Measurements from ENCODE around the gene KCNQ5. TPM values are rescaled to one million over a fixed set of nuclear protein-coding genes. Genes with fewer than 3 reads are reported as not detected.
"Not testable (repeated sequence)": the region's sequence is repeated elsewhere in the genome, so short reads cannot be mapped to it uniquely, and the experiment has no call there.

KCNQ5 gene
- total RNA-seq, 2 donors from 2014 or later, result 1.3 to 8.5 TPM

DNA sequence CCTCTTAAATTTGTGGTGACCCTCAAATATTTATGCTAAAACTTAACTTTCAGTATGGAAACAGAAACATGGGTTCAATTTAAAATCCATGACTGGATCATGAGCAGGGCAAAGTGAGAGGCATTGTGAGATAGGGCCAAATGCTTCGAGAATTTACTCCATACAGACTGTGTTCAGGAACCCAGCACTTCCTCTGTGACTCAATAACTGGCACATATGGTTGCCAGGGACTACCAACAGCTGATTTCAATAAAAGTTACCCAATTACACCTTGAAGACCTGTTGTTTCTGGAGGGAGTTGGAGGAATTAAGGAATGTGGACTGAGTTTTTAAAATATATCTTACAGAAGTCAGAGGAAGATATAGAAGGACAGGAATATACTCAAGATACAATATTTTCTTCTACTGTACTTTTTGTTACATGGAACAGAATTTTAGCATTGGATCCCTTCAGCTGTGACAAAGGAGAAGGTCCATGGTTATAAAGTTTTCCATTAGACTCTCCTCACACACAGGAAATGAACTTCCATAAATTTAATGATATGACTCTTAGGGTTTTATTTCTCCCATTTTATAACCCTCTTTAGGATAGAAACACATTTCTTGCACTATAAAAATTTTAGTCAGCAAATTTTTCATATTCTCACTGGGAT lies 344.9 kb downstream of the KCNQ5 start:
- Mint-ChIP-seq H3K27me3 (no peaks in the 10 kb centered on the region), H3K4me3 (no peak overlapping the region), H3K9me3 (no peaks in the 10 kb centered on the region), H3K4me1 (no peaks in the 10 kb centered on the region), H3K27ac (no peak overlapping the region), H3K36me3 (ENCODE audit: low read depth) (no peaks in the 10 kb centered on the region)
- ATAC-seq (replicated peaks), result no peak

GRCh38 chr6:72967329-72967728 lies 345.5 kb downstream of the KCNQ5 start:
- no peak for ATAC-seq (replicated peaks)
- Mint-ChIP-seq H3K9me3 (no peaks in the 10 kb centered on the region), H3K36me3 (ENCODE audit: low read depth) (no peaks in the 10 kb centered on the region), H3K27me3 (no peaks in the 10 kb centered on the region), H3K27ac (no peak overlapping the region), H3K4me1 (no peaks in the 10 kb centered on the region), H3K4me3 (no peak overlapping the region)

- no peak for ATAC-seq (replicated peaks)
- no peak overlapping the region for H3K4me3 Mint-ChIP-seq
- no peak overlapping the region for H3K27ac Mint-ChIP-seq
- H3K9me3 Mint-ChIP-seq, result no peaks in the 10 kb centered on the region
- H3K4me1 Mint-ChIP-seq, result no peaks in the 10 kb centered on the region
- H3K27me3 Mint-ChIP-seq, result no peaks in the 10 kb centered on the region
- no peaks in the 10 kb centered on the region for H3K36me3 Mint-ChIP-seq (ENCODE audit: low read depth)
These were observed 346.8 kb downstream of the KCNQ5 start for GRCh38 chr6:72968704-72969103.

DNA sequence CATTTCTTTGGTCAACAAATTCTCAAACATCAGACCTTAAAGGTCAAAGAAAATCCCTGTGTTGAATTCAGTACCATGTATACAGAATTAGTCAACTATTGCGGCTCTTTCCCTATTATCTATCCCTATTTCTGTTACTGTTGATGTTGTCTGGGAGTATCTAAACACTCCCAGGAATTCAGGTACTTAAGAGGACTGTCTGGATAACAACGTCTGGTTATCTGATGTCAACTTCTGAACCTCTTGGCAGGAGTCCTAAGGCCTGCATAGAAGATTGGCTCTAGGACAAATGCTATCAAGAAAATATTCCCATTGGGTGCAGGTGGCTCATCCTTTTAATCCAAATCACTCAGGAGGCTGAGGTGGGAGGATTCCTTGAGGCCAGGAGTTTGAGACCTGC lies 347.8 kb downstream of the KCNQ5 start:
- Mint-ChIP-seq H3K4me3 (no peak overlapping the region), H3K27me3 (no peaks in the 10 kb centered on the region), H3K36me3 (ENCODE audit: low read depth) (no peaks in the 10 kb centered on the region), H3K4me1 (no peaks in the 10 kb centered on the region), H3K9me3 (no peaks in the 10 kb centered on the region), H3K27ac (no peak overlapping the region)
- ATAC-seq (replicated peaks), result no peak

DNA sequence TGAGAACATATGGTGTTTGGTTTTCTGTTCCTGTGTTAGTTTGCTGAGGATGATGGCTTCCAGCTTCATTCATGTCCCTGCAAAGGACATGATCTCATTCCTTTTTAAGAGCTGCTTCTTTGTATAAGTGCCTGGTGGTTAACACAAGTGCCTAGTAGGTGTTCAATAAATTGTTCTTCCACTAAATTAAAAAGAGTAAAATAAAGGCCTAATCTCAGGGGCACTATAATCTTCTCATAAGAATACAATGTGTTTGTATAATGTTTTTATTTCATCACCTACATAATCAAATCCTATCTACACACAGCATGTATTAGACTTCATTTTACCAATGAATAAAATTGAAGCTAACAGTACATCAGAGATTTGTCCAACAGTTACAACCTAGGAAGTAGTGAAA lies 350.7 kb downstream of the KCNQ5 start:
- no peaks in the 10 kb centered on the region for H3K4me1 Mint-ChIP-seq
- H3K4me3 Mint-ChIP-seq, result no peak overlapping the region
- H3K36me3 Mint-ChIP-seq (ENCODE audit: low read depth), result no peaks in the 10 kb centered on the region
- H3K27me3 Mint-ChIP-seq, result no peaks in the 10 kb centered on the region
- no peak overlapping the region for H3K27ac Mint-ChIP-seq
- no peaks in the 10 kb centered on the region for H3K9me3 Mint-ChIP-seq
- ATAC-seq (replicated peaks), result no peak

- no peaks in the 10 kb centered on the region for H3K27me3 Mint-ChIP-seq
- no peaks in the 10 kb centered on the region for H3K36me3 Mint-ChIP-seq (ENCODE audit: low read depth)
- H3K9me3 Mint-ChIP-seq, result no peaks in the 10 kb centered on the region
These were observed 352.4 kb downstream of the KCNQ5 start for GRCh38 chr6:72974276-72974675.

GRCh38 chr6:72975352-72975752 lies 353.5 kb downstream of the KCNQ5 start:
- Mint-ChIP-seq H3K4me1 (no peaks in the 10 kb centered on the region), H3K36me3 (ENCODE audit: low read depth) (no peaks in the 10 kb centered on the region), H3K27ac (no peak overlapping the region), H3K4me3 (no peak overlapping the region), H3K27me3 (no peaks in the 10 kb centered on the region), H3K9me3 (no peaks in the 10 kb centered on the region)
- no peak for ATAC-seq (replicated peaks)

More at GRCh38 chr6:72974276-72974675, 352.4 kb downstream of the KCNQ5 start:
- Mint-ChIP-seq H3K4me1 (no peaks in the 10 kb centered on the region), H3K4me3 (no peak overlapping the region), H3K27ac (no peak overlapping the region)
- no peak for ATAC-seq (replicated peaks)

DNA sequence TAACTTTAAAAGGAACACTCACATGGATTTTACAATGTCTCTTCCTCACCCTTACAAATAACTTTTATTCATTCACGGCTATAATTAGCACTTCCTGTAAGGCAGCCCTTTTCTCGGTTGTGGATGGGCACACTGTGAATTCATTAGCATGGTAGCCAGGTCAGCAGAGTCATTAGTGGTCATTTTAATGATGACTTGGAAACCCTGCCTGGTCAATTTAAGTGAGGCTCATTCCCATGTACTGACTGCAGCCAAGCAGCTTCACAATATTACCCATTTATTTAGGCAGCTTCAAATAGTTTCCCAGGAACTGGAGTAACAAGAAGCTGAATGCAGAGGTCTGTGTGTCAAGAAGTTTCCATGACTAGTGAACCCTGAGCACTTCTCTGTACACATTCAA lies 354.6 kb downstream of the KCNQ5 start:
- peaks cover 1% of the 10 kb centered on the region for H3K9me3 Mint-ChIP-seq
- no peak for ATAC-seq (replicated peaks)
- H3K4me1 Mint-ChIP-seq, result no peaks in the 10 kb centered on the region
- H3K27me3 Mint-ChIP-seq, result no peaks in the 10 kb centered on the region
- no peaks in the 10 kb centered on the region for H3K36me3 Mint-ChIP-seq (ENCODE audit: low read depth)
- no peak overlapping the region for H3K4me3 Mint-ChIP-seq
- H3K27ac Mint-ChIP-seq, result no peak overlapping the region

DNA sequence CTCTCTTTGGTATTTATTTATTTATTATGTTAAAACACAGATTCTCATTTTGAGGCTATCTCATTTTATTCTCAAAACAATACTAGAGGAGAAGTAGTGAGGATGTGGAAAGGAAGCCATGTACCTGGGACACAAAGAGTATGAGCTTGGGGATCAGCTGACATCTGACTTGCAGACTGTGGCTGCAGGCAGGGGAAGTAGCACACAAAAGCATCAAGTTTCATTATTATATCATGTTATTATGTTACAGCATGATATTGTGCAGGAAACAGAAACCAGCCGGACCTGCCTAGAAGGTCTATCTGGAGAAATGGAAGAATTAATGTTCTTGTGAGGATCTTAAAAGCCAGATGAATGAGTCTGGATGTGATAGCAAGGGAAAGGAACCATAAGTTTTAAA lies 355.2 kb downstream of the KCNQ5 start:
- no peak overlapping the region for H3K4me3 Mint-ChIP-seq
- H3K27me3 Mint-ChIP-seq, result peaks cover 3% of the 10 kb centered on the region
- ATAC-seq (replicated peaks), result no peak
- H3K27ac Mint-ChIP-seq, result no peak overlapping the region
- no peaks in the 10 kb centered on the region for H3K4me1 Mint-ChIP-seq
- H3K36me3 Mint-ChIP-seq (ENCODE audit: low read depth), result no peaks in the 10 kb centered on the region
- peaks cover 5% of the 10 kb centered on the region for H3K9me3 Mint-ChIP-seq

- not testable (repeated sequence) for H3K27ac Mint-ChIP-seq; ATAC-seq (replicated peaks); H3K4me1 Mint-ChIP-seq; H3K9me3 Mint-ChIP-seq; H3K27me3 Mint-ChIP-seq; H3K4me3 Mint-ChIP-seq; H3K36me3 Mint-ChIP-seq (ENCODE audit: low read depth)
These were observed 356.9 kb downstream of the KCNQ5 start for GRCh38 chr6:72978808-72979207.

GRCh38 chr6:72984189-72984831 lies 362.4 kb downstream of the KCNQ5 start:
- not testable (repeated sequence) for H3K27ac Mint-ChIP-seq; ATAC-seq (replicated peaks); H3K27me3 Mint-ChIP-seq; H3K4me1 Mint-ChIP-seq; H3K4me3 Mint-ChIP-seq; H3K36me3 Mint-ChIP-seq (ENCODE audit: low read depth)
- peaks cover 18% of the 10 kb centered on the region for H3K9me3 Mint-ChIP-seq

- H3K27me3 Mint-ChIP-seq, result peaks cover 3% of the 10 kb centered on the region
- no peak for ATAC-seq (replicated peaks)
These were observed 363.3 kb downstream of the KCNQ5 start for GRCh38 chr6:72984981-72985665.

DNA sequence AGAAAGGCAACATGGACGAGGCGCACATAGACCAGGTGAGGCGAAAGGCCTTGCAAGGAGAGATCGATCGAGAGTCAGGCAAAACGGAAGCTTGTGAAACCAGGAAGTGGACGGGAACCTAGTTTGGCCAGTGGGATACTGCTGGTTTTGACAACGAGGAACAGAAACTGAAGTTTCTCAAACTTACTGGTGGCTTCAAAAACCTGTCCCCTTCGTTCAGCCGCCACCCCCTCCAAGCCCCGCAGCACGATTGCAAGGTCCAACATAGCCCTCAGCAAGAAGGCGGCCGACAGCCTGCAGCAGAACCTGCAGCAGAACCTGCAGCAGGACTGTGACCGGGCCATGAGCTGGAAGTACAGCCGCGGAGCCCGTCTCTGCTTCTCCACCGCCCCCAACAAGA lies 365.4 kb downstream of the KCNQ5 start:
- Mint-ChIP-seq H3K36me3 (ENCODE audit: low read depth) (no peaks in the 10 kb centered on the region), H3K4me3 (no peak overlapping the region)
- no peak for ATAC-seq (replicated peaks)

More at GRCh38 chr6:72984981-72985665, 363.3 kb downstream of the KCNQ5 start:
- Mint-ChIP-seq H3K9me3 (peaks cover 18% of the 10 kb centered on the region), H3K27ac (no peak overlapping the region), H3K4me1 (no peaks in the 10 kb centered on the region), H3K4me3 (no peak overlapping the region), H3K36me3 (ENCODE audit: low read depth) (no peaks in the 10 kb centered on the region)

GRCh38 chr6:72999995-73000394 lies 378.1 kb downstream of the KCNQ5 start:
- H3K4me1 Mint-ChIP-seq, result no peaks in the 10 kb centered on the region
- no peak overlapping the region for H3K4me3 Mint-ChIP-seq
- no peaks in the 10 kb centered on the region for H3K9me3 Mint-ChIP-seq

More for the DNA sequence above, 365.4 kb downstream of the KCNQ5 start:
- peaks cover 12% of the 10 kb centered on the region for H3K9me3 Mint-ChIP-seq
- H3K27me3 Mint-ChIP-seq, result no peaks in the 10 kb centered on the region
- no peak overlapping the region for H3K27ac Mint-ChIP-seq
- no peaks in the 10 kb centered on the region for H3K4me1 Mint-ChIP-seq

GRCh38 chr6:73000460-73000859 lies 378.6 kb downstream of the KCNQ5 start:
- H3K4me1 Mint-ChIP-seq, result no peaks in the 10 kb centered on the region
- no peaks in the 10 kb centered on the region for H3K36me3 Mint-ChIP-seq (ENCODE audit: low read depth)
- H3K4me3 Mint-ChIP-seq, result no peak overlapping the region
- ATAC-seq (replicated peaks), result no peak
- peaks cover 3% of the 10 kb centered on the region for H3K27me3 Mint-ChIP-seq
- no peaks in the 10 kb centered on the region for H3K9me3 Mint-ChIP-seq
- no peak overlapping the region for H3K27ac Mint-ChIP-seq

More at GRCh38 chr6:72999995-73000394, 378.1 kb downstream of the KCNQ5 start:
- peaks cover 3% of the 10 kb centered on the region for H3K27me3 Mint-ChIP-seq
- H3K36me3 Mint-ChIP-seq (ENCODE audit: low read depth), result no peaks in the 10 kb centered on the region
- no peak for ATAC-seq (replicated peaks)
- H3K27ac Mint-ChIP-seq, result no peak overlapping the region

All from activated T-helper 17 cell treated with anti-CD3 and anti-CD28 coated beads, Interleukin-2, amount 50 U/mL, for 72 hours (primary cell).